ENCODE measurements around the gene OR2Z1.
A peak's percentile ranks its signal among the peaks of the same experiment; 100 is the strongest.
"Not testable (repeated sequence)": the region's sequence is repeated elsewhere in the genome, so short reads cannot be mapped to it uniquely, and the experiment has no call there.

OR2Z1 gene

GRCh38 chr19:8731428-8732169 lies 10.2 kb downstream of the OR2Z1 start:
- Histone ChIP-seq H3K4me1 (ENCODE audit: insufficient read depth, low read length) (no peaks in the 10 kb centered on the region), H3K27me3 (ENCODE audit: insufficient read depth, low read length, poor library complexity) (no peaks in the 10 kb centered on the region), H3K4me3 (ENCODE audit: low read depth in 1 of 2, low read length in 2 of 2) (no peak overlapping the region), H3K4me2 (ENCODE audit: insufficient read depth, low read length) (no peak overlapping the region), H3K27ac (ENCODE audit: low read length) (no peak overlapping the region), H4K20me1 (ENCODE audit: insufficient read depth, low read length) (no peaks in the 10 kb centered on the region), H3K9ac (ENCODE audit: low read depth, low read length) (no peak overlapping the region), H3K36me3 (ENCODE audit: insufficient read depth, low read length) (no peaks in the 10 kb centered on the region), H3K79me2 (ENCODE audit: insufficient read depth, low read length) (no peaks in the 10 kb centered on the region), H3K9me3 (ENCODE audit: insufficient read depth, low read length, severe bottlenecking) (no peaks in the 10 kb centered on the region), H2AFZ (ENCODE audit: low read depth, low read length) (no peak overlapping the region)
- peak; percentile 50 for DNase-seq
- ATAC-seq (ENCODE audit: insufficient read depth, low read depth), result peak; percentile 62
- TF ChIP-seq EZH2 (IDR thresholded peaks at IDR 0.05; ENCODE audit: borderline replicate concordance, low read depth, low read length, severe bottlenecking) (no peak), CTCF (IDR thresholded peaks at IDR 0.05; ENCODE audit: borderline replicate concordance, extremely low read depth, low read length, poor library complexity, severe bottlenecking) (no peak)

GRCh38 chr19:8738377-8738776 lies 16.9 kb downstream of the OR2Z1 start:
- DNase-seq (no peak), ATAC-seq (ENCODE audit: insufficient read depth, low read depth) (no peak)
- H3K36me3 ChIP-seq (ENCODE audit: insufficient read depth, low read length), result no peaks in the 10 kb centered on the region
- H3K27me3 ChIP-seq (ENCODE audit: insufficient read depth, low read length, poor library complexity), result no peaks in the 10 kb centered on the region
- H3K4me2 ChIP-seq (ENCODE audit: insufficient read depth, low read length), result no peak overlapping the region
- no peak overlapping the region for H3K9ac ChIP-seq (ENCODE audit: low read depth, low read length)
- no peaks in the 10 kb centered on the region for H3K9me3 ChIP-seq (ENCODE audit: insufficient read depth, low read length, severe bottlenecking)
- TF ChIP-seq EZH2 (IDR thresholded peaks at IDR 0.05; ENCODE audit: borderline replicate concordance, low read depth, low read length, severe bottlenecking) (no peak), CTCF (IDR thresholded peaks at IDR 0.05; ENCODE audit: borderline replicate concordance, extremely low read depth, low read length, poor library complexity, severe bottlenecking) (no peak)
- H3K4me3 ChIP-seq (ENCODE audit: low read depth in 1 of 2, low read length in 2 of 2), result no peak overlapping the region
- no peaks in the 10 kb centered on the region for H3K4me1 ChIP-seq (ENCODE audit: insufficient read depth, low read length)
- H3K27ac ChIP-seq (ENCODE audit: low read length), result no peak overlapping the region
- no peak overlapping the region for H2AFZ ChIP-seq (ENCODE audit: low read depth, low read length)
- H3K79me2 ChIP-seq (ENCODE audit: insufficient read depth, low read length), result no peaks in the 10 kb centered on the region
- H4K20me1 ChIP-seq (ENCODE audit: insufficient read depth, low read length), result no peaks in the 10 kb centered on the region

GRCh38 chr19:8739291-8740065 lies 18.0 kb downstream of the OR2Z1 start:
- not testable (repeated sequence) for H3K4me3 ChIP-seq (ENCODE audit: low read depth in 1 of 2, low read length in 2 of 2); DNase-seq; H3K9ac ChIP-seq (ENCODE audit: low read depth, low read length); H3K4me2 ChIP-seq (ENCODE audit: insufficient read depth, low read length); H3K9me3 ChIP-seq (ENCODE audit: insufficient read depth, low read length, severe bottlenecking); H3K27ac ChIP-seq (ENCODE audit: low read length); H2AFZ ChIP-seq (ENCODE audit: low read depth, low read length); H3K36me3 ChIP-seq (ENCODE audit: insufficient read depth, low read length); H3K27me3 ChIP-seq (ENCODE audit: insufficient read depth, low read length, poor library complexity); H3K4me1 ChIP-seq (ENCODE audit: insufficient read depth, low read length); H4K20me1 ChIP-seq (ENCODE audit: insufficient read depth, low read length); H3K79me2 ChIP-seq (ENCODE audit: insufficient read depth, low read length); ATAC-seq (ENCODE audit: insufficient read depth, low read depth)

GRCh38 chr19:8767257-8767656 lies 45.8 kb downstream of the OR2Z1 start:
- ATAC-seq (ENCODE audit: insufficient read depth, low read depth); H3K27ac ChIP-seq (ENCODE audit: low read length); H2AFZ ChIP-seq (ENCODE audit: low read depth, low read length); H3K36me3 ChIP-seq (ENCODE audit: insufficient read depth, low read length); H3K9me3 ChIP-seq (ENCODE audit: insufficient read depth, low read length, severe bottlenecking); H3K4me2 ChIP-seq (ENCODE audit: insufficient read depth, low read length); H3K4me3 ChIP-seq (ENCODE audit: low read depth in 1 of 2, low read length in 2 of 2); H3K27me3 ChIP-seq (ENCODE audit: insufficient read depth, low read length, poor library complexity); H3K79me2 ChIP-seq (ENCODE audit: insufficient read depth, low read length); DNase-seq; H3K9ac ChIP-seq (ENCODE audit: low read depth, low read length); H3K4me1 ChIP-seq (ENCODE audit: insufficient read depth, low read length); H4K20me1 ChIP-seq (ENCODE audit: insufficient read depth, low read length): not testable (repeated sequence)

- not testable (repeated sequence) for H3K4me1 ChIP-seq (ENCODE audit: insufficient read depth, low read length); H3K27ac ChIP-seq (ENCODE audit: low read length); H3K9me3 ChIP-seq (ENCODE audit: insufficient read depth, low read length, severe bottlenecking); H3K4me3 ChIP-seq (ENCODE audit: low read depth in 1 of 2, low read length in 2 of 2); ATAC-seq (ENCODE audit: insufficient read depth, low read depth); H3K79me2 ChIP-seq (ENCODE audit: insufficient read depth, low read length); H3K4me2 ChIP-seq (ENCODE audit: insufficient read depth, low read length); H4K20me1 ChIP-seq (ENCODE audit: insufficient read depth, low read length); H3K27me3 ChIP-seq (ENCODE audit: insufficient read depth, low read length, poor library complexity); H3K9ac ChIP-seq (ENCODE audit: low read depth, low read length); H2AFZ ChIP-seq (ENCODE audit: low read depth, low read length); H3K36me3 ChIP-seq (ENCODE audit: insufficient read depth, low read length); DNase-seq
Measured at GRCh38 chr19:8769265-8769664, 47.8 kb downstream of the OR2Z1 start.

- not testable (repeated sequence) for H3K9me3 ChIP-seq (ENCODE audit: insufficient read depth, low read length, severe bottlenecking); H3K4me2 ChIP-seq (ENCODE audit: insufficient read depth, low read length); H3K4me3 ChIP-seq (ENCODE audit: low read depth in 1 of 2, low read length in 2 of 2); DNase-seq; H3K9ac ChIP-seq (ENCODE audit: low read depth, low read length); H3K27ac ChIP-seq (ENCODE audit: low read length); H4K20me1 ChIP-seq (ENCODE audit: insufficient read depth, low read length); ATAC-seq (ENCODE audit: insufficient read depth, low read depth); H3K4me1 ChIP-seq (ENCODE audit: insufficient read depth, low read length); H3K79me2 ChIP-seq (ENCODE audit: insufficient read depth, low read length); H2AFZ ChIP-seq (ENCODE audit: low read depth, low read length); H3K36me3 ChIP-seq (ENCODE audit: insufficient read depth, low read length); H3K27me3 ChIP-seq (ENCODE audit: insufficient read depth, low read length, poor library complexity)
Measured at GRCh38 chr19:8773587-8773986, 52.2 kb downstream of the OR2Z1 start.
